22Rv1 (cell line): ENCODE data around the gene GRPEL2.

Experiments used
- ZFX ChIP-seq: fragments of 450-650 bp; IDR thresholded peaks from 2 replicates; pipeline ENCODE4 v1.6.1; 2017; ENCODE audit warnings: antibody characterized with exemption, borderline replicate concordance
- TF ChIP-seq, protein P1 (sequence below): fragments of 450-650 bp; IDR thresholded peaks from 2 replicates; pipeline ENCODE4 v1.5.1; 2017; ENCODE audit warnings: mild to moderate bottlenecking

DNA sequence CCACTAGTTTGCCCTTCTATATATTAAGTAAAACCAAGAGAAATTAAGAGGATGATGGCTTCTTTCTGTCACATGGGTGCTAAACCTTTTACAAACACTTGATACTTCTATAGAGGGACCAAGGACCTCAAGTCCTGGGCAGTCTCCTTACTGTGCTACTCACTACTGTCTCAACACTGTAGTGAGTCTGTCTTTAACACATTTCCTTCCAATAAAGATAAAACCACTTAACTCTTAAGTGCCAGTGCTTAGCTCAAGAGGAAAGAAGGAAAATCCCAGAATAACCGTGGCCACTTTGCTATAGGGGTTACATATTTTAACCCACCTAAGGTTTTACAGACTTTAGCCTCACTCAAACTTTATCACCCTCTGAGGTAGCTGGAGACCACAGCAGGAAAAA is 4.4 kb upstream of the GRPEL2 start:
- TF ChIP-seq, protein P1, sequence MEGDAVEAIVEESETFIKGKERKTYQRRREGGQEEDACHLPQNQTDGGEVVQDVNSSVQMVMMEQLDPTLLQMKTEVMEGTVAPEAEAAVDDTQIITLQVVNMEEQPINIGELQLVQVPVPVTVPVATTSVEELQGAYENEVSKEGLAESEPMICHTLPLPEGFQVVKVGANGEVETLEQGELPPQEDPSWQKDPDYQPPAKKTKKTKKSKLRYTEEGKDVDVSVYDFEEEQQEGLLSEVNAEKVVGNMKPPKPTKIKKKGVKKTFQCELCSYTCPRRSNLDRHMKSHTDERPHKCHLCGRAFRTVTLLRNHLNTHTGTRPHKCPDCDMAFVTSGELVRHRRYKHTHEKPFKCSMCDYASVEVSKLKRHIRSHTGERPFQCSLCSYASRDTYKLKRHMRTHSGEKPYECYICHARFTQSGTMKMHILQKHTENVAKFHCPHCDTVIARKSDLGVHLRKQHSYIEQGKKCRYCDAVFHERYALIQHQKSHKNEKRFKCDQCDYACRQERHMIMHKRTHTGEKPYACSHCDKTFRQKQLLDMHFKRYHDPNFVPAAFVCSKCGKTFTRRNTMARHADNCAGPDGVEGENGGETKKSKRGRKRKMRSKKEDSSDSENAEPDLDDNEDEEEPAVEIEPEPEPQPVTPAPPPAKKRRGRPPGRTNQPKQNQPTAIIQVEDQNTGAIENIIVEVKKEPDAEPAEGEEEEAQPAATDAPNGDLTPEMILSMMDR: no peak
- no peak for TF ChIP-seq ZFX
